Measurements from ENCODE around the gene TMSB10. TPM values are rescaled to one million over a fixed set of nuclear protein-coding genes. Genes with fewer than 3 reads are reported as not detected.
"Not testable (repeated sequence)": the region's sequence is repeated elsewhere in the genome, so short reads cannot be mapped to it uniquely, and the experiment has no call there.

TMSB10 gene
- total RNA-seq, 1 experiment from 2014 or later, result 1,437 TPM

DNA sequence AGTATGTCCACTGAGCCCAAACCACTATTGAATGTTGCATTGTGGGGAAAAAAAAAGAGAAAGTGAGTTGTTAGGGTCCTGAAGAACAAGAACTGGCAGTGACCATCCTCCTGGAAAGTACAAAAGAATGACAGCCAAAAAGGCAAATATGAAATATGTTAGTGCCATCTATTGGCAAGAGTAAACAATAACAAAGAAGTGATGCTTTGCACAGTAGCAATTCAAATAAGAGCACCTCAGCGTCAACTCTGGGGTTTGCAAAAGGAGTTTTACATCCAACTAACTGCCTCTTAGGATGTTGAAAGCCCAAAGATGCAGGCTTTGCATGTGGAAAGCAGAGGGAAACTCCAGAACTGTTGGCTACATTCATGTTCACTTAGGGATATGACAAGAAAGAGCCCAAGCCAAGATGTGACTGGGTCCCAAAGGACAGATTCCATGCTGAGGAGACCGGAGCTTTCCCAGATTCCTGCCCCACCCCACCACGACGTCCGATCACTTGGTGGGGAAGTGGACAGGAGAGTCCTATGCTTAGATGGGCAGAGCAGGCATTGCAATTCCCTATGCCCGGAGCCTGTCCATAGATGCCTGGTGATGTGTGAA, 40.2 kb upstream of the TMSB10 start:
- Mint-ChIP-seq H3K27ac (ENCODE audit: unreplicated experiment) (no peak overlapping the region), H3K4me3 (ENCODE audit: low read depth, unreplicated experiment) (no peak overlapping the region), H3K4me1 (ENCODE audit: low read depth, unreplicated experiment) (no peaks in the 10 kb centered on the region), H3K36me3 (ENCODE audit: insufficient read depth, unreplicated experiment) (no peaks in the 10 kb centered on the region), H3K9me3 (ENCODE audit: low read depth, unreplicated experiment) (no peaks in the 10 kb centered on the region), H3K27me3 (ENCODE audit: unreplicated experiment) (peaks cover 20% of the 10 kb centered on the region)
- CTCF ChIA-PET, result no interaction called here
- no peak for DNase-seq
- intact Hi-C loops (cut with micrococcal nuclease; ENCODE audit: unreplicated experiment), result loop anchor here (2.0 kb wide), 2 partner anchors 232 to 370 kb away; no protein-coding TSS in a partner anchor
- no TSS peak for BruUV-seq (replicated peaks)
- TF ChIP-seq, protein P1, sequence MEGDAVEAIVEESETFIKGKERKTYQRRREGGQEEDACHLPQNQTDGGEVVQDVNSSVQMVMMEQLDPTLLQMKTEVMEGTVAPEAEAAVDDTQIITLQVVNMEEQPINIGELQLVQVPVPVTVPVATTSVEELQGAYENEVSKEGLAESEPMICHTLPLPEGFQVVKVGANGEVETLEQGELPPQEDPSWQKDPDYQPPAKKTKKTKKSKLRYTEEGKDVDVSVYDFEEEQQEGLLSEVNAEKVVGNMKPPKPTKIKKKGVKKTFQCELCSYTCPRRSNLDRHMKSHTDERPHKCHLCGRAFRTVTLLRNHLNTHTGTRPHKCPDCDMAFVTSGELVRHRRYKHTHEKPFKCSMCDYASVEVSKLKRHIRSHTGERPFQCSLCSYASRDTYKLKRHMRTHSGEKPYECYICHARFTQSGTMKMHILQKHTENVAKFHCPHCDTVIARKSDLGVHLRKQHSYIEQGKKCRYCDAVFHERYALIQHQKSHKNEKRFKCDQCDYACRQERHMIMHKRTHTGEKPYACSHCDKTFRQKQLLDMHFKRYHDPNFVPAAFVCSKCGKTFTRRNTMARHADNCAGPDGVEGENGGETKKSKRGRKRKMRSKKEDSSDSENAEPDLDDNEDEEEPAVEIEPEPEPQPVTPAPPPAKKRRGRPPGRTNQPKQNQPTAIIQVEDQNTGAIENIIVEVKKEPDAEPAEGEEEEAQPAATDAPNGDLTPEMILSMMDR (IDR thresholded peaks at IDR 0.05; ENCODE audit: unreplicated experiment), result peak; percentile 48

DNA sequence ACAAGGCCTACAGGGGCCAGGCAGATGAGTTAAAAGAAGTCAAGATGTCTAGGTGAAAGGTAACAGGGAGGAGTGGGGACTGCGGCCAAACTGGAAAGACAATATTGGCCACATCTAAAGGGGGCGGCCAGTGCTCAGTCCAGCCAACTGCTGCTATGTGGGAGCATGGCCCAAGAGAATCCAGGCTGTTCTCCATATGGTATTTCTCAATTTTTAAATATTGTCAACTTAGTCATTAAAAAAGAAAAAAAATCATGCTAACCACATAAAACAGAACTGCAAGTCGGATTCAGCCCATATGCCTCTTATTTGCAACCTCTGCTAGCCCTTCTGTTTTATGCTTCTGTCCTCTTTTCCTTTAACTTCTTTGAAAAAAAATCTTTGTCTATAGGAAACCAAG, 39.3 kb upstream of the TMSB10 start:
- CTCF ChIA-PET, result no interaction called here
- TF ChIP-seq, protein P1 (IDR thresholded peaks at IDR 0.05; ENCODE audit: unreplicated experiment), result no peak
- intact Hi-C loops (cut with micrococcal nuclease; ENCODE audit: unreplicated experiment), result no loop called here
- Mint-ChIP-seq H3K27ac (ENCODE audit: unreplicated experiment) (no peak overlapping the region), H3K36me3 (ENCODE audit: insufficient read depth, unreplicated experiment) (no peaks in the 10 kb centered on the region), H3K9me3 (ENCODE audit: low read depth, unreplicated experiment) (no peaks in the 10 kb centered on the region), H3K4me1 (ENCODE audit: low read depth, unreplicated experiment) (no peaks in the 10 kb centered on the region), H3K27me3 (ENCODE audit: unreplicated experiment) (peaks cover 20% of the 10 kb centered on the region), H3K4me3 (ENCODE audit: low read depth, unreplicated experiment) (no peak overlapping the region)
- no TSS peak for BruUV-seq (replicated peaks)
- no peak for DNase-seq

DNA sequence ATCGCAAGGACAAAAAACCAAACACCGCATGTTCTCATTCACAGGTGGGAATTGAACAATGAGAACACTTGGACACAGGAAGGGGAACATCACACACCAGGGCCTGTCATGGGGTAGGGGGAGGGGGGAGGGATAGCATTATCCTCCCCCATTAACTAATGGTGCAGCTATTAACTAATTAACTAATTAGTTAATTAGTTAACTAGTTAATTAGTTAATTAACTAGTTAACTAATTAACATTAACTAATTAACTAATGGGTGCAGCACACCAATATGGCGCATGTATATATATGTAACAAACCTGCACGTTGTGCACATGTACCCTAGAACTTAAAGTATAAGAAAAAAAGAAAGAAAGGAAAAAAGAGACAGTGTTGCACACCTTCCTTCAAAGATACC, 37.1 kb upstream of the TMSB10 start:
- H3K36me3 Mint-ChIP-seq (ENCODE audit: insufficient read depth, unreplicated experiment); intact Hi-C loops (cut with micrococcal nuclease; ENCODE audit: unreplicated experiment); DNase-seq; H3K4me1 Mint-ChIP-seq (ENCODE audit: low read depth, unreplicated experiment); H3K9me3 Mint-ChIP-seq (ENCODE audit: low read depth, unreplicated experiment); H3K27ac Mint-ChIP-seq (ENCODE audit: unreplicated experiment); H3K4me3 Mint-ChIP-seq (ENCODE audit: low read depth, unreplicated experiment); BruUV-seq (replicated peaks); CTCF ChIA-PET: not testable (repeated sequence)
- peaks cover 14% of the 10 kb centered on the region for H3K27me3 Mint-ChIP-seq (ENCODE audit: unreplicated experiment)

DNA sequence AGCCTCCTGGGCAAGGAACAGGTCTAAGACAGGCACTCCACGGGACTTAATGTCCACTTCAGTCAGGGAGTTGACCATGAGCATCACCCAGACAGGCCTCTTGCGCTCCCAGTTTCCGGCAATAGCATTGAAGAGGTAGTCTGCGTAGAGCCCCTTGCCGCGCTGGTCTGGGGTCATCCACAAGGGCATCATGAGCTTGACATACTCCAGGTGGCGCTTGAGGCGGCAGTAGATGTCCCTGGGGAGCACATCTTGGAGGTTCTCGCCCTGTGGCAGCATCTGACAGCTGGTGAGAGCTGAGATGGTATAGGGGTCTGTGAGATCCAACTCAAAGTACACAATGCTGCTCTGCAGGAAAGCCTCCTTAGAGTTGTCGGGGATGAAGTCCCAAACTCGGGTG, 35.1 kb upstream of the TMSB10 start:
- BruUV-seq (replicated peaks), result no TSS peak
- H3K4me3 Mint-ChIP-seq (ENCODE audit: low read depth, unreplicated experiment), result no peak overlapping the region
- H3K36me3 Mint-ChIP-seq (ENCODE audit: insufficient read depth, unreplicated experiment), result no peaks in the 10 kb centered on the region
- DNase-seq, result no peak
- no peaks in the 10 kb centered on the region for H3K4me1 Mint-ChIP-seq (ENCODE audit: low read depth, unreplicated experiment)
- CTCF ChIA-PET, result interaction anchor here (1.3 kb wide), 1 partner anchor 55 kb away, joined by 6 read pairs; no protein-coding TSS in a partner anchor
- TF ChIP-seq, protein P1 (IDR thresholded peaks at IDR 0.05; ENCODE audit: unreplicated experiment), result no peak
- H3K27ac Mint-ChIP-seq (ENCODE audit: unreplicated experiment), result no peak overlapping the region
- peaks cover 23% of the 10 kb centered on the region for H3K27me3 Mint-ChIP-seq (ENCODE audit: unreplicated experiment)
- intact Hi-C loops (cut with micrococcal nuclease; ENCODE audit: unreplicated experiment), result no loop called here
- H3K9me3 Mint-ChIP-seq (ENCODE audit: low read depth, unreplicated experiment), result no peaks in the 10 kb centered on the region

DNA sequence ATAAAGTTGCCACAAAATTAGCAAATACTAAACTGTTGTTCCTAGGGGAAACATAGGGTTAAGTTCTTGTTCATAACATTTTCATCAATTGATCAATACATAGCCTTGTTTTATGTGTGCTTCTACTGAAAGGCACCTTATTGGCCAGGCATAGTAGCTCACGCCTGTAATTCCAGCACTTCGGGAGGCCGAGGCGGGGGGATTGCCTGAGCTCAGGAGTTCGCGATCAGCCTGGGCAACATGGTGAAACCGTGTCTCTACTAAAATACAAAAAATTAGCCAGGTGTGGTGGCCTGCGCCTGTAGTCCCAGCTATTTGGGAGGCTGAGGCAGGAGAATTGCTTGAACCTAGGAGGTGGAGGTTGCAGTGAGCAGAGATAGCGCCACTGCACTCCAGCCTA, 32.8 kb upstream of the TMSB10 start:
- H3K36me3 Mint-ChIP-seq (ENCODE audit: insufficient read depth, unreplicated experiment); BruUV-seq (replicated peaks); H3K4me1 Mint-ChIP-seq (ENCODE audit: low read depth, unreplicated experiment); CTCF ChIA-PET; H3K9me3 Mint-ChIP-seq (ENCODE audit: low read depth, unreplicated experiment); intact Hi-C loops (cut with micrococcal nuclease; ENCODE audit: unreplicated experiment); DNase-seq; H3K4me3 Mint-ChIP-seq (ENCODE audit: low read depth, unreplicated experiment); H3K27ac Mint-ChIP-seq (ENCODE audit: unreplicated experiment): not testable (repeated sequence)
- H3K27me3 Mint-ChIP-seq (ENCODE audit: unreplicated experiment), result peaks cover 46% of the 10 kb centered on the region
